ENCODE data around the gene INPP4B. TPM values are rescaled to one million over a fixed set of nuclear protein-coding genes. Genes with fewer than 3 reads are reported as not detected.

Gene INPP4B
- total RNA-seq, 1 donor from 2014 or later: 4.9 TPM

GRCh38 chr4:142098900-142099545 is 747.1 kb downstream of the INPP4B start:
- no peaks in the 10 kb centered on the region for H3K27me3 Mint-ChIP-seq (ENCODE audit: unreplicated experiment)
- DNase-seq (ENCODE audit: low spot score): no peak
- H3K4me3 Mint-ChIP-seq (ENCODE audit: unreplicated experiment): no peak overlapping the region
- H3K4me1 Mint-ChIP-seq (ENCODE audit: unreplicated experiment): peaks cover 2% of the 10 kb centered on the region
- no peaks in the 10 kb centered on the region for H3K9me3 Mint-ChIP-seq (ENCODE audit: unreplicated experiment)
- no peaks in the 10 kb centered on the region for H3K36me3 Mint-ChIP-seq (ENCODE audit: low read depth, unreplicated experiment)
- no peak for TF ChIP-seq CTCF (IDR thresholded peaks at IDR 0.05; ENCODE audit: unreplicated experiment)
- H3K27ac Mint-ChIP-seq (ENCODE audit: unreplicated experiment): no peak overlapping the region

- no peaks in the 10 kb centered on the region for H3K36me3 Mint-ChIP-seq (ENCODE audit: low read depth, unreplicated experiment)
- no peaks in the 10 kb centered on the region for H3K9me3 Mint-ChIP-seq (ENCODE audit: unreplicated experiment)
- DNase-seq (ENCODE audit: low spot score): no peak
- TF ChIP-seq CTCF (IDR thresholded peaks at IDR 0.05; ENCODE audit: unreplicated experiment): no peak
- no peak overlapping the region for H3K27ac Mint-ChIP-seq (ENCODE audit: unreplicated experiment)
- H3K4me1 Mint-ChIP-seq (ENCODE audit: unreplicated experiment): no peaks in the 10 kb centered on the region
- no peaks in the 10 kb centered on the region for H3K27me3 Mint-ChIP-seq (ENCODE audit: unreplicated experiment)
- H3K4me3 Mint-ChIP-seq (ENCODE audit: unreplicated experiment): no peak overlapping the region
Measured at GRCh38 chr4:142098380-142098779, 747.7 kb downstream of the INPP4B start.

GRCh38 chr4:142097015-142097414 is 749.1 kb downstream of the INPP4B start:
- no peak overlapping the region for H3K4me3 Mint-ChIP-seq (ENCODE audit: unreplicated experiment)
- H3K36me3 Mint-ChIP-seq (ENCODE audit: low read depth, unreplicated experiment): no peaks in the 10 kb centered on the region
- H3K9me3 Mint-ChIP-seq (ENCODE audit: unreplicated experiment): no peaks in the 10 kb centered on the region
- no peaks in the 10 kb centered on the region for H3K4me1 Mint-ChIP-seq (ENCODE audit: unreplicated experiment)
- DNase-seq (ENCODE audit: low spot score): no peak
- H3K27me3 Mint-ChIP-seq (ENCODE audit: unreplicated experiment): no peaks in the 10 kb centered on the region
- no peak for TF ChIP-seq CTCF (IDR thresholded peaks at IDR 0.05; ENCODE audit: unreplicated experiment)
- H3K27ac Mint-ChIP-seq (ENCODE audit: unreplicated experiment): no peak overlapping the region

GRCh38 chr4:142095886-142096605 is 750.1 kb downstream of the INPP4B start:
- H3K27ac Mint-ChIP-seq (ENCODE audit: unreplicated experiment): no peak overlapping the region
- DNase-seq (ENCODE audit: low spot score): no peak
- TF ChIP-seq CTCF (IDR thresholded peaks at IDR 0.05; ENCODE audit: unreplicated experiment): no peak
- H3K36me3 Mint-ChIP-seq (ENCODE audit: low read depth, unreplicated experiment): no peaks in the 10 kb centered on the region
- no peak overlapping the region for H3K4me3 Mint-ChIP-seq (ENCODE audit: unreplicated experiment)
- H3K9me3 Mint-ChIP-seq (ENCODE audit: unreplicated experiment): no peaks in the 10 kb centered on the region
- no peaks in the 10 kb centered on the region for H3K27me3 Mint-ChIP-seq (ENCODE audit: unreplicated experiment)
- no peaks in the 10 kb centered on the region for H3K4me1 Mint-ChIP-seq (ENCODE audit: unreplicated experiment)

- no peaks in the 10 kb centered on the region for H3K27me3 Mint-ChIP-seq (ENCODE audit: unreplicated experiment)
- no peaks in the 10 kb centered on the region for H3K36me3 Mint-ChIP-seq (ENCODE audit: low read depth, unreplicated experiment)
- H3K4me3 Mint-ChIP-seq (ENCODE audit: unreplicated experiment): no peak overlapping the region
- H3K27ac Mint-ChIP-seq (ENCODE audit: unreplicated experiment): no peak overlapping the region
- H3K9me3 Mint-ChIP-seq (ENCODE audit: unreplicated experiment): no peaks in the 10 kb centered on the region
- no peak for DNase-seq (ENCODE audit: low spot score)
- H3K4me1 Mint-ChIP-seq (ENCODE audit: unreplicated experiment): no peaks in the 10 kb centered on the region
- TF ChIP-seq CTCF (IDR thresholded peaks at IDR 0.05; ENCODE audit: unreplicated experiment): no peak
Measured at GRCh38 chr4:142092941-142093340, 753.2 kb downstream of the INPP4B start.

Measured in endothelial cell (in vitro differentiated cells).